IPS-NIHi7 (cell line): ENCODE measurements around the gene FNDC1.

ENCODE experiments used
- DNase-seq: peaks from one replicate; pipeline ENCODE4 v3.0.0; 2012; ENCODE audit warnings: mixed read lengths; ENCODE audit errors: extremely low spot score

FNDC1 gene

DNA sequence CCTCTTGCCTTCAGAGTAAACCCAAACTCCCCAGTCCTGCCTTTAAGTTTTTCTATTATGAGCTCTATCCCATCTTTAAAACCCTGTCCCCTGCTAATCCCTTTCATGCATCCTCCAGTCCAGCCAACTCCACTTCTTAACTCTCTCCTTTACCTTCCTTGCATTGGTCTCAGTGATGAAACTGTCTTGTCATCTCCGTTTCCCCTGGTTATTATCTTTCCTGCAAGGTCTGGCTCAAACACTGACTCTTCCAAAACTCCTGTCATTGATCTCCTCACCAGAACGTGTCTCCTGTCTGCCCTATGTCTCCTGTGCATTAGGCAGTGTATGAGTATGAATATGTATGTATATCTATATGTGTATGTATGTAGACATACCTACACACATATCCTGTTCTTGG is 11.8 kb upstream of the FNDC1 start:
- DNase-seq, result no peak

DNA sequence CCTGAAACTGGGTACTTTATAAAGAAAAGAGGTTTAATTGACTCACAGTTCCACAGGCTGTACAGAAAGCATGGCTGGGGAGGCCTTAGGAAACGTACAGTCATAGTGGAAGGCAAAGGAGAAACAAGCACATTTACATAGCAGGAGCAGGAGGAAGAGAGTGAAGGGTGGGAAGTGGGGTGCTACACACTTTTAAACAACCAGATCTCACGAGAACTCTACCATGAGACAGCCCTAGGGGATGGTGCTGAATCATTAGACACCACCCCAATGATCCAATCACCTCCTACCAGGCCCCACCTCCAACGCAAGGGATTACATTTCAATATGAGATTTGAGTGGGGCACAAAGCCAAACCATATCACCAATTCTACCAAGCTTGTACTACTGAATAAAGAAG is 7.4 kb upstream of the FNDC1 start:
- DNase-seq, result no peak

DNA sequence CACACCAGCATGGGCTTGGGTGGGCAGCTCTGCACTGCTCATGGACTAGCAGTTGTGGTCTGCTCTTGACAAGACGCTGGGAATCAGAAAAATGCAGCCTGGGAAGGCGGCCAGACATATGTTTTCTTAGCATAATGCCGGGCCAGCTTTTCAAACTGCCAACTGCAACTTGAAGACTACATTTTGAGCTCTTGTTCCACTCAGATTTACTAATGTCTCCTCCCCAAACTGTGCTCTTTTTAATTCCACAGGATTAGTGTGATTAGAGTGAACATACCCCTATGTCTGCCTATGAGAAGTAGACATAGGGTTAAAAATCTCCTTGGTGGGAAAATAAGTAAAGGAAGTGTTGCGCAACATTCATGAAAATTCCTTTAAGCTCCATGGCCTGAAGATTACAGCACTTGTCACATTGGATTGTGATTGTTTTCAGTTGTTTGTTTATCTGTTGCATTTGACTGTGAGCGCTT is 5.3 kb upstream of the FNDC1 start:
- DNase-seq, result no peak

DNA sequence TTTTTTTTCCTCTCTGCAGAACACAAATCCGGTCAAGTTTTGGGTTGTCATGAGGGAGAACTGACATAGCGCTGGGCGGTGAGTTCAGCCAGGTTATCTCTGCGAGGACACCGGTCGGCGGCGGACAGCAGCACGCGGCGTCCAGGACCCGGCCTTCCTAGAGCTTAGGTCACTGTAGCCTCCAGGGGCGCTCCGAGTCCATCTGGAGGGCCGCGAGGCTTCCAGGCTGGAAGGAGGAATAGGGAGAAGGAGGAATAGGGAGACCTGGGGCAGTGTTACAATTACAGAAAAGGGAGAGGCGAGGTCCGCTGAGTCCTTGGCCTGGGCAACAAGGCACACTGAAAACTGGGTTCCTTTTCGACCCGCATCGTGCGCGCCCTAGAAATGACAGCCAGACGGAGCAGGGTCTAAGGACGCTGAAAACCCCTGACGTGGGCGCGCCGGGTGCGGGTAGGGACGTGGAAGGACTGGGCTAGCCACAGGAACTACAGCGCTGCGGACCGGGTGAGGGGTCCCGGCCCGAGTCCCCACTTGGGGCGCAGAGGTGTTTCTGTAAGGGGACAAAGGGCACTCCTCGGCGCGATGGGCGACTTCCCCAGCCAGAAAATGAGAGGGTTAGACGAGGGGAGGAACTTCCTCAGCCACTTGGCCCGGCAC is 536 bp upstream of the FNDC1 start:
- peak; percentile 90 for DNase-seq

DNA sequence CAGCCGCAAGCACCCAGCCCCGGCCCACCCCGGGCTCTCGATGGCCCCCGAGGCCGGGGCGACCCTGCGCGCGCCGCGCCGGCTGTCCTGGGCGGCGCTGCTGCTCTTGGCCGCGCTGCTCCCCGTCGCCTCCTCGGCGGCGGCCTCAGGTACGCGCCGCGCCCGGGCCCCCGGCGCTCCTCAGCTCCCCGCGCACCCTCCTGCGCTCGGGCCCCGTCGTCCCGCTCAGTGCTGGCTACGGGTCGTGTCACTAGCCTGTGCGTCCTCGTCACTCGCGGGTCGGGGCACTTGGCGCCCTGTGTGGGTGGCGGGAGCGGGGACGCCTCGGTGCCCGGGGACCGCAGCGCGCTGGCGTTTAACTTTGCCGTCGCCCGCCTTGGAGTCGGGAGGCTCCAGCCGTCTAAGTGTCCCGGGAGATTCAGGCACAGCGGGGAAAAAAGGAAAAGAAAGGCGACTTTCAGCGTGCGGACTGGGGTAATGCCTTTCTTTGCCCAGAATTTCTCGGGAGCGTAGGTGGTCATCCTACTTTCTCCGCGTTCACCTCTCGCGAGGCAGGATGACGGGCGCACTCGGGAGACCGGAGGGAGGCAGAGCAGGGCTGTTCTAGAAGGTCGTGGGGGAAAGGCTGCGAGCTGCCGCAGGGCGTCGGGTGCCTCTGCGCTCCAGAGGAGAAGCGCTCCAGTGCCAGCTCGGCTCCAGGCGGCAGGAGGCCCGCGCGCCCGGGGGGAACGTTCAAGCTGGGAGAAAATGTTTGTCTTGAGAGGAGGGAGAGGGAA is 545 bp downstream of the FNDC1 start:
- DNase-seq, result peak; percentile 80

DNA sequence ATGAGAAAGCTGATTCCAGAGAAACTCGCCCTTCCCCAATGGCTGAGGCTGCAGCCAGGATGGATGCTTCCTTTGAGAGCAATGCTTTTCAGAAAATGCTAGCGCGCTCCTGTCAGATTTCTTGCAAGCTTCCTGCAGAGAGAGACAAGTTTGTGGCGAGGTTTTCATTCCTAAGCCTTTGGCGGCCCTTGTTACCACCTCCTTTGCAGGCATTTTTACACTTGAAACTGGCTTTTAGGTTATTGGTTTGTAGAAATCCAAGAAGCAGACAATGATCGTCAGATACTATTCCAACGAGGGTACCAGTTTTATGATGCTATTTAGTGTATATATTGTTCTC is 1.1 kb downstream of the FNDC1 start:
- no peak for DNase-seq

DNA sequence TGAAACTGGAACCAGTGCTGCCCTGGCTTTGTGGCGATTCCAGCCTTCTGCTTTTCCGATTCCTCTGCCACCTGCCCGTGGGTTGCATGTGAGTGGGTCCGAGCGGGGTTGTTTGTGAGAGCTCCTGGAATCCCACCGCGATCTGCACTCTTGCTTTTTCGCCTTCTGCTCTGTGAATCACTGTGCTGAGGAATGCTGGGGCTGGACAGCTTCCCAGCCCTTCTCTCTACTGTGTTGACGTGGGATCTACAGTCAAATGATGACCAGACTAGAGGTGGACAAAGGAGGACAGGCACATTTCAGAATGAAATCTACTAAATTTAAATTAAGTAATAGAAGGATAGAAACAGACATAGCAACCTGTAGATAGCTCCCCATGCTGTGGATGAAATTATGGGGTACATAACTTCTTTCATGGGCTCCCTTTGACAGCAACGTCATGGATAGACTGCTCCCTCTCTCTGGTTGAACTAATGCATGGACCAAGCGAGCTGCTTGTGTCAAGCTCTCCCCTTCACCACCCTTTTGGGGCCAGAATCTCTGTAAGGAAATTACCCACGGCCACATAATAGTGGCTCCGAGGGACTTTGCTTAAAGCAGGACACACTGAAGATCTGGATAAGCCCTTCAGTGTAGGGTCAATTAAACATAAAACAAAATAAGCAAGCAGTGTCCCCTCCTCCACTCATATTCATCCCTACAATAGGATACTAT is 2.0 kb downstream of the FNDC1 start:
- no peak for DNase-seq

DNA sequence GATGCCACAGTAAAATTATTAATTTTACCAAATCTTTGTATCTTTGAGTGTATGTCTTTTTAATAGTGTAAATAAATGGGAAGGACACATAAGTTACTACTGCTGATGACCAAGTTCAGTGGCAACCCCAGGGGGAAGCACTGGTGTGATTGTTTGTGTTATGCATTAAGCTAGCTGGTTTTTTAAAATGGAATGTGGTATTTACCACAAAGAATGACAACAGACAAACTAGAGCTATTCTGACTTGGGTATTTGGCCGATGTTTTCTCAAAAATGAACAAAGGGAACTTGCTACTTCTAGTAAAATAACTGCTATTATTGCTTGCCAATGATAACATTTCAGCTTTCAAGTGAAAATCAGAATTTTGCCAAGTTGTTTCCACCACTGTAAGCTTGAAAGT is 2.9 kb downstream of the FNDC1 start:
- DNase-seq, result no peak

DNA sequence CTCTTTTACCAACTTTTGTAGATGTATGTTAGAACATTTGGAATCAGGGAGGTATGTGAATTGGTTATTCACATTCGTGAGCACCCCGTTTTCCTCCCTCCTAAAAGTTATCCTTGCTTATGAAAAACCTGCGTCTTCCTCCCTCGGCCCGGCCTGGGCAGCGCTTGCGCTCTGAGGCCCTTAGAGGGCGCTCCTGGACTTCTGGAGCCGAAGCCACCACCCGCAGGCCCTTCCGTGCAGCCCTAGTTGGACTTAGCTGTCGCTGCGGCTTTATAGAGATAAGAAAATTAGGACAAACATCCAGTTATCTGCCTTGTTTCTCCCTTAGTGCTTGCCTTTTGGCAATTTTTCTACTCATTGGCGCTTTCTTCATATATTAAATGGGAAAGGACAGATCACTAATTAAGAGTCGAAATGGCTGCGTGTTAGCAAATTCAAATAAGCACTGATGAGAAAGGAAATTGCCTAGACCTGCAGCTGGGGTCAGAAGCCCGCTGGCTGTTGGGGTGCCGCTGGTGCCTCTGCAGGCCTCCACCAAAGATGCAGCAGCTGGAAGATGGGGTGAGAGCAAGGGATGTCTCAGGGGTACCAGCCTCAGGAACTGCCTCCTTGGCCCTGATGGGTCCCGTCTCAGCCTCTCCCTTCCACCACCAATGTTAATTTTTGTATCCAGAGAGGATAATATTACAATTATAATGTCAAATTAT is 5.2 kb downstream of the FNDC1 start:
- DNase-seq, result peak; percentile 83

DNA sequence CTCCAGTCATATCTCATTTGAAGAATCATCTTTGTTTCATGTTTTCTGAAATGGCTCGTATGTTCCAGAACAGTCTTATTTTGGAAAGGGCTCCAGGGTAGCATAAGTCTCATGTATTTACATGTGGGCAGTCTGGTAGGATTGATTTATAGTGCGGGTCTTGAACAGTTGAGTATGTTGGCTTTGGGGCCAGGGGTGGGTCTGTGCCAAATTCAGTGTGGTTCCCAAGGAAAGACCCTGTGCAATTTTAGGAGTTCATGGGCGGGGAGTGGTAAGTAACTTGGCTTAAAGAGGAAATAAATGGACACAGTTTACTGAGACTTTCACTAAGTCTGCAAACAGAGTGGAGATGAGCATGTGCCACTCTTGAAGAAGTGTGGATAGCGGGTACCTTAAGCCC is 7.7 kb downstream of the FNDC1 start:
- no peak for DNase-seq

DNA sequence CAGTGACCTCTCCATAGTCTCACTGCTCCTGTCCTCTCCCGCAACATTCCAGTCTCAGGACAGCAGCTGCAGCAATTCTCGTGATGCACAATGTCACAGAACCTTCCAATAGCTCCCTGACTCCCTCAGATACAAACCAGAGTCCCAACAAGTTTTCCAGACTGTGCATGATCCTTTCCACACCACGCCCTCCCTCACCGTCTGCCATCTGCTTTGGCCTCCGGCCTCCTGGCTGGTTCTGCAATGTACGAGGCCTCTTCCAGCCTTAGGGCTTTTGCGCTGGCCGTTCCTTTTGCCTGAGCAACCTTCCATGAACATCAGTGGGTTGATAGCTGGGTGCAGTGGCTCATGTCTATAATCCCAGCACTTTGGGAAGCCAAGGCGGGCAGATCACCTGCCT is 9.6 kb downstream of the FNDC1 start:
- no peak for DNase-seq

DNA sequence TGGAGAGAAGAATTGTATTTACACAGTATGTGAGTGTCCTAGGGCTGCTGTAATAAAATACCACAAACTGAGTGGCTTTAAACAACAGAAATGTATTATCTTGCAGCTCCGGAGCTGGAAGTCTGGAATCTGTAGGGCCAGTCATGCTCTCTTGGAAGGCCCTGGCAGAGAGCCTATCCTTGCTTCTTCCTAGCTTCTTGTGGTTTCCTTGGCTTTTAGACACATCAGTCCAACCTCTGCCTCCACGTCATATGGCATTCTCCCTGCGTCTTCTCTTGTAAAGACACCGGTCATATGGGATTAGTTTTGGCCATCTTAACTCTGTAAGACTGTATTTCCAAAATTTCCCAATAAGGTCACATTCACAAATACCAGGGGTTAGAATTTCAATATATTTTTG is 10.8 kb downstream of the FNDC1 start:
- no peak for DNase-seq

DNA sequence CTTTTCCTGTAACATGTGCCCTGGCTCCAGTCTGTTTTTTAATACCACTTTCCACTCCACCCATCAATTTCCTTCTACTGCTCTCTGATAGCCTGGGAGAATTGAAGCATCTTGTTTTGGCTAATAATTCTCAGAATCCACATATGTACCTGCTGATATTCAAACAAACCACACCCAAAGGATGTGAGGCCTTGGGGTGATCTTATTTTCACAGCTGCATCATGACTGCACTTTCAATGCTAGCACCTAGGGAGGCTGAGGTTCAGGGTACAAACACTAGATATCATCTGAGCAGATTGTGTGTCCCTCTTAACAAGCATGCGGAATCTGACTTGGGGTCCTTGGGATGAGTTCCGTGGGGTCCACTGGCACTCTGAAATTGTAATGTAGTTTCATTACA is 12.7 kb downstream of the FNDC1 start:
- no peak for DNase-seq

DNA sequence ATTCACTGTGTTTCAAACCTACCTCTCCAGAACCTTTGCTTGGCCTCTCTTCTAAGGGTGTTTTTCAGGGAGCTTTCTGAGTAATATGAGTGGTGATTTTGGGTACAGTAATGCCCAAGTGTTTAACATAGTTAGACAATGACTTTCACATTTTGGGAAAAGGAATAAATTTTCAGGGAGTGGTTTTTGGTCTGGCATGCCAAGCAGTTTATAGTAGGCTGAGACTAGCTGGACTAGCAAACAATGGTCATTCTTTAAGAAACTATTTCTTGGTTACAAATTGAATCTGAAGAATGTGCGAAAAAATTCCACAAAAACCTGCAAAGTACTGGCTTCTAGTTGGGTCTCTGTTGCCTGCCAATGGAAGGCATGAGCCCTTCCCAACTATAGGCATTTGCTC is 15.4 kb downstream of the FNDC1 start:
- DNase-seq, result no peak

DNA sequence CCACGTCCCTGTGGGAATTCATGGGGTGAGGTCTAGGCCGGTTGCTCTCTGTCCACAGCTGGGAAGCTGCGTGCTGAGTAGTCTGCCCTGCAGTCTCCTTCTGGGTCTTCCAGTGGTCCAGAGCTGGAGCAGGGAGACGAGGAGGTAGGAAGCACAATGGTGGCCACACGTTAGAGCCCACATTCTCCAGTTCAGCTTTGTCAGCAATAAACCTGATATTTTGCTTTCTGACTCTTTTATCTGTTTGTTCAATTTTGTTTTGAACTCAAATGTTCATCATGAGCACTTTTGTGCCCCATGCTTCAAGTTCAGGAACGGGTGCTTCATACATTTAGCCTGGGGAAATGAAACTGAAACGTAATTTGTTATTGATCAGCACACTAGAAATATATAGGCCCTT is 21.3 kb downstream of the FNDC1 start:
- no peak for DNase-seq

DNA sequence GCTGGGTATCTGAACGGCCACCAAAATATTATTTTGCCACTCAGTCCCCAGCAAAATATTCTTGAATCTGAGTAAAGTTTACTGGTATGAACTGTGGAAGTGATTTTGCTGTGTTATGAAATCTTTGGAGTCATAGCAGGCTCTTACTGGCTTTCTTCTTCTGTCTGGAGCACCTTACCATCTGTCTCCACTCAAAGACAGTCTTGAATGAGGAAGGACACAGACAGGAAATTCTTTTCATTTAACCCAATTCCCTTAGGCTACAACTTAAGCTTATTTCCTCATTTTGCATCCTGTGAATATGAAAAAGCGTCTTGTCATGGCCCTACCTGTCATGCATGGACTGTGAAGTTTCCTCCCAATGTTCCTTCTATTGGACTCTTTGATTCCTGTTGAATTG is 24.7 kb downstream of the FNDC1 start:
- no peak for DNase-seq

DNA sequence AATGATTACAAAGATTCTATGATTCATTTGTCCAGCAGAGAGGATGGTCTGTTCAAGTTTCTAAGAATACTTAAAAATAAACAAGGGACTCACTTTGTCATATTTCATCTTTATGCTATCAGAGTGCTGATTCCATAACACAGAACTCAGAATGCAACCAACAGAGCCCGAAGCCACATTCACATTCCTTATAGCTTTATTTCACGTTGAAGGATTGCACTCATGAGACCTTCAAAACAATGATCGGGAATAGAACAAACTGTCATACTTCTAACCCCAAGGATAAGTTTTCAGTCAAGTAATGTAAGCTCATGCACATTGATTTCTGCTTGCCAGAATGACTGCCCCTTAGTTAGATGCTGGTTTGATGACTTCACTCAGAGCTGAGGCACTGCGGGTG is 25.2 kb downstream of the FNDC1 start:
- DNase-seq, result no peak

DNA sequence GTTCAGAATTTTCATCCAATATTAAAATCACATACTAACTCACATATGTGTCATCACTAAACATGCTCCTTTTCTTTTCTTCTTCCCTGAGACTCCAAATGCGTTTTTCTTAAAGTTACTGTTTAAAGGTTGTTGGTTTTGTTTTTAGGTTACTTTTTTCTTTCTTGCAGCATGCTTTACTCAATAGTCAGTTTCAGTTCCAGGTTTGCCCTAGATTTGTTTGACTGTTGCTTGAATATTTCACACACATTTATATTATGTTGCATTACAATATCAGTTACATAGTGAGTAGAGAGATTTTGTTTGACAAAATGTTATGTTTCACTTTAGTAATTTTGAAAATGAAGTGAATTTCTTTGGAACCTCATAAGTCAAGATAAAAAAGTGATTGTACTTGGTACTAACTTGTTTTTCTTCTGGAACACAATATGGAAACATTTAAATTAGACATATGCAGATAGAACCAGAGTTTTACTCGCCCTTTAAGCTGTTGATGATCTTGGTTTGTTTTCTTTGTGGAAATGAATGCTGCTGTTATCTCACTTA is 27.3 kb downstream of the FNDC1 start:
- DNase-seq, result no peak

DNA sequence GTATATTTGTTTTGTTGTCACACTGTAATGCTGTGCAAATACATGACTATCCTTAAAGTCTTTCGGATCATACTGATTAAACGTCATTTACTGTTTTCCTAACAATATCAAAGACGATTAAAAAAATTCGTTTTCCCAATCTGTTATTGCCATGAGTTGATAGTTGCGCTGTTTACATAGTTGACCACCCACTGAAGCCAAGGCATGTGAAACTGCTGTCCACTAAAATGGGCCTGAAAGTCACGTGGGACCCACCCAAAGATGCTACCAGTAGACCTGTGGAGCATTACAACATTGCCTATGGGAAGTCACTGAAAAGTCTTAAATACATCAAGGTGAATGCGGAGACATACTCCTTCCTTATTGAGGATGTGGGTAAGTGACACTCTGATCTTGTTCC is 28.1 kb downstream of the FNDC1 start:
- DNase-seq, result no peak

DNA sequence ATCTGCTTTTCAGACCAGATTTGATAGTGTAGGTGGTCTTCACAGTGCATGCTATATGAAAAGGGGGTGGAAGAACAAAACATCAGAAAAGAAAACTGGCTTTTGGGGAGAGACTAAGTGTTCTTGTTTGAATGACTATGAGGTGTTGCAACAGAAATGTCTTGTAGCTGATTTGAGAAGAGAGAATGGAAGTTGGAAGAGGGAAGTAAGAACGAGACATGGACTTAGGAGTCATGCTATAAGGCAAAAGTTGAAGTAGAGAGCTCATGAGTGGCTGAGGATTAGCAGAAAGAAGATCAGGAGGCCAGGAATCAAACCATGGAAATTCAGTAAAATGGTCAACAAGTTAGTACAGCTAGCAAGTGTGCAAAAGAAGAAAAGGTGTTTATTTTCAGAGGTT is 32.1 kb downstream of the FNDC1 start:
- no peak for DNase-seq

DNA sequence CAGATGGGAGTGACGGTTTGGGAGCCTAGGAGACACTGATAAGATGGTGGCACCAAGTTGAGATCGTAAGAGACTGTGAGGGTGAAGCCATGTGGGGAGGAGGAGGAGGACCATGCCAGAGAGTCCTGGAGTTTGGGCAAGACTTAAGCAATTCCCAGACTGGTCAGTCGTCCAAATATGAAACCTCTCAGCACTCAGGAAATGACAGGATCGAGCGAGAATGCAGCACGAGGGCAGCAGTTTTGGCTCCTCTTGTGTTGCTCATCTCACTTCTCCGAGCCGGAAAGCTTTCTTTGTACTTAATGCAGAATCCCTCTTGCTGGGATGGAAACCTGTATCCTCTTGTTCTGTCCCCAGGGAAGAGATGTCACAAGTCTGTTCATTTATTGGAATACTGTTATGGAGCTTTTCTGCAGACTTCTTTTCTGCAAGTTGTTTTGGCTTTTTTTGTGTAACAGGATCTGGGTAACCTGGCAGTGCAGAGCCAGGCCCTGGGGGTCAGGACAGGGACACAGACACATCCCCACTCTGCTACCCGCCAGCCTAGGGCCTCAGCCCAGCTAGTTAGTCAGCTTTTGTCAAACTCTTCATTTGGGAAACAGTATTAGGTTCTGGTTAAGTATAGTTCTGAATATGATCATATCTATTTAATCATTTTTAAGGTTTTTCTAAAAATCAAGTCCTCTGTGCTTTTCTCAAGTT is 34.3 kb downstream of the FNDC1 start:
- no peak for DNase-seq

DNA sequence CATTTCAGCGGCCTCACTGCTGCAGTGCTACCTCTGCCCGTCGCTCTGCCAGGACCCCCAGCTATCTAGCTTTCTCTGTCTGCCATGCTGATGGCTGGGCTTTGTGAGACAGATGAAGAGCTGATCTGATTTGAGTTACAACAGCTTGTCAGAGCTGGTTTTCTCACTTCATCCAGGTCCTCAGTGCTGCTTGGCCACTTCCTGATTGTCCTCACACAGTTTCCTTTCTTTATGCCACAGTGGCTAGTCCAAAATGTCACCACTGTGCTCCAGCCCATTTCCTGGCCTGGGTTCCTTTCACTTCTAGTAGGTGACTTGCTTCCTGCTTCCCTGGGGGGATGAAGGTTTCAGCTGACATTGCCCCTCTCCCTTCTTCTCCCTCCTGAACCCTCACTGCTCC is 35.4 kb downstream of the FNDC1 start:
- no peak for DNase-seq
